Measurements from ENCODE around the gene HAO2. TPM values are rescaled to one million over a fixed set of nuclear protein-coding genes. Genes with fewer than 3 reads are reported as not detected.

The HAO2 gene
- total RNA-seq, 6 experiments from 2014 or later: not detected

DNA sequence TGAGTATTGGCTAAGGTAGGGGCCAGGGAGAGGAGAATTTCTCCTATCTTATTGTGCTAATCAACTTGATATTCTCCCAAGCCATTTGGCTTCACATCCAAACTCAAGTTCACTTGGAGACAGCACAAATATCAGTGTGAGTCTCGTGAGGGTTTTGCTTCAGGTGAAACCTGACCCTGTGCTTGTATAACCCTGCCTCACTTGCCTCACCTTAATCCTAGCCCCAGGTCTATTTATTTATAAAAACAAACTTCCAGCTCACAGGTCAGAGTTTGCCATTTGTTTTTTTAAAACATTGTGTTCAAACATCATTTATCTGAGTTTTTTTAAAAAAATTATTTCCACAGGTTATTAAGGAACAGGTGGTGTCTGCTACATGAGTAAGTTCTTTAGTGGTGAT, 19.9 kb downstream of the HAO2 start:
- Mint-ChIP-seq H3K36me3 (ENCODE audit: low read depth) (no peaks in the 10 kb centered on the region), H3K27me3 (ENCODE audit: insufficient read depth) (peaks cover 4% of the 10 kb centered on the region), H3K4me1 (ENCODE audit: low read depth) (no peaks in the 10 kb centered on the region), H3K27ac (no peak overlapping the region), H3K4me3 (no peak overlapping the region), H3K9me3 (no peaks in the 10 kb centered on the region)
- no peak for DNase-seq
- no peak for TF ChIP-seq CTCF (IDR thresholded peaks at IDR 0.05)

GRCh38 chr1:119390526-119390925, 21.9 kb downstream of the HAO2 start:
- peaks cover 6% of the 10 kb centered on the region for H3K27me3 Mint-ChIP-seq (ENCODE audit: insufficient read depth)
- no peaks in the 10 kb centered on the region for H3K9me3 Mint-ChIP-seq
- no peak for DNase-seq

GRCh38 chr1:119391749-119392148, 23.2 kb downstream of the HAO2 start:
- no peak for TF ChIP-seq CTCF (IDR thresholded peaks at IDR 0.05)
- no peaks in the 10 kb centered on the region for H3K4me1 Mint-ChIP-seq (ENCODE audit: low read depth)
- H3K9me3 Mint-ChIP-seq: no peaks in the 10 kb centered on the region
- H3K4me3 Mint-ChIP-seq: no peak overlapping the region
- H3K27me3 Mint-ChIP-seq (ENCODE audit: insufficient read depth): peaks cover 6% of the 10 kb centered on the region
- H3K27ac Mint-ChIP-seq: no peak overlapping the region
- no peak for DNase-seq
- no peaks in the 10 kb centered on the region for H3K36me3 Mint-ChIP-seq (ENCODE audit: low read depth)

More at GRCh38 chr1:119390526-119390925, 21.9 kb downstream of the HAO2 start:
- Mint-ChIP-seq H3K4me1 (ENCODE audit: low read depth) (no peaks in the 10 kb centered on the region), H3K36me3 (ENCODE audit: low read depth) (no peaks in the 10 kb centered on the region), H3K27ac (no peak overlapping the region), H3K4me3 (no peak overlapping the region)
- no peak for TF ChIP-seq CTCF (IDR thresholded peaks at IDR 0.05)

- H3K27me3 Mint-ChIP-seq (ENCODE audit: insufficient read depth): peaks cover 6% of the 10 kb centered on the region
- no peaks in the 10 kb centered on the region for H3K9me3 Mint-ChIP-seq
- no peaks in the 10 kb centered on the region for H3K36me3 Mint-ChIP-seq (ENCODE audit: low read depth)
- no peak for TF ChIP-seq CTCF (IDR thresholded peaks at IDR 0.05)
- no peak for DNase-seq
- no peak overlapping the region for H3K27ac Mint-ChIP-seq
- no peak overlapping the region for H3K4me3 Mint-ChIP-seq
- H3K4me1 Mint-ChIP-seq (ENCODE audit: low read depth): no peaks in the 10 kb centered on the region
These were observed 25.5 kb downstream of the HAO2 start for GRCh38 chr1:119394085-119394484.

GRCh38 chr1:119396982-119397381, 28.4 kb downstream of the HAO2 start:
- Mint-ChIP-seq H3K36me3 (ENCODE audit: low read depth) (no peaks in the 10 kb centered on the region), H3K4me3 (no peak overlapping the region), H3K27ac (no peak overlapping the region), H3K4me1 (ENCODE audit: low read depth) (no peaks in the 10 kb centered on the region), H3K9me3 (no peaks in the 10 kb centered on the region), H3K27me3 (ENCODE audit: insufficient read depth) (peaks cover 5% of the 10 kb centered on the region)
- no peak for DNase-seq
- TF ChIP-seq CTCF (IDR thresholded peaks at IDR 0.05): no peak

DNA sequence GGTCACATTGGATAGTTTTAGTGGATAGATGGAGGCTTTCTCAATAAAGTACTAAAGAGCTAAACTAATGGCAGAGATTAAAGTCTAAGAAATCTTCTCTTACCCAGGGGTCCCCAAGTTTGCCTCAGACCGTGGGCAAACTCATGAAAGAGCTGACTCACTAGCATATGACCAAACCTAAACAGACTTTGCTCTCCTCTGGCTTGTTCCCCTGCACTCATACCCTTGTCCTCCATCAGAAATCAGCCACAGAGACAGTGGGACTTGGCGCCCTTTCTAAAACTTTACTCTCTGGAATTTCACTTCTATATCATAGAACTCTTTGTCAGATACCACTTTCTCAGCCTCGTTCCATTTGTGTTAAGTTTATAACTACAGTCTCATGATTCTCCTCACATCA, 29.4 kb downstream of the HAO2 start:
- TF ChIP-seq CTCF (IDR thresholded peaks at IDR 0.05): no peak
- Mint-ChIP-seq H3K4me1 (ENCODE audit: low read depth) (no peaks in the 10 kb centered on the region), H3K36me3 (ENCODE audit: low read depth) (no peaks in the 10 kb centered on the region), H3K4me3 (no peak overlapping the region), H3K9me3 (no peaks in the 10 kb centered on the region), H3K27ac (no peak overlapping the region), H3K27me3 (ENCODE audit: insufficient read depth) (peaks cover 3% of the 10 kb centered on the region)
- DNase-seq: no peak

Data from HFFc6 (cell line).